ENCODE data around the gene USF3.

DNA sequence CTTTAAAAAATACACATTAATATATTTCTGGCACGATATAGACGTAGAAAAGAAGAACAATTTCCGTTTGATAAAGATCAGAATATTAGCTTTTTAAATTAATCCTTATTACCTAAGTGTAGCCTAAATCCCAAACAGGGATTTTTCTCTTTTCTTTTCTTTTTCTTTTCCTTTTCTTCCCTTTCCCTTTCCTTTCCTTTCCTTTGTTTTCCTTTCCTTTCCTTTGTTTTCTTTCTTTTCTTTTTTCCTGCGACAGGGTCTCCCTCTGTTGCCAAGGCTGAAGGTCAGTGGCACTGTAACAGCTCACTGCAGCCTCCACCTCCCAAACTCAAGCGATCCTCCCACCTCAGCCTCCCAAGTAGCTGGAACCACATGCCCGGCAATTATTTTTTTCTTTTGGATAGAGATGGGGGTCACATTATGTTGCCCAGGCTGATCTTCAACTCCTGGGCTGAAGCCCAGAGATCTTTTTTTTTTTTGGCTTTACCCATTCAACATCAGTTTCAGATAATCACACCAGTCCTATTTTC is 1.8 kb upstream of the USF3 start:
- TF ChIP-seq, protein P1, sequence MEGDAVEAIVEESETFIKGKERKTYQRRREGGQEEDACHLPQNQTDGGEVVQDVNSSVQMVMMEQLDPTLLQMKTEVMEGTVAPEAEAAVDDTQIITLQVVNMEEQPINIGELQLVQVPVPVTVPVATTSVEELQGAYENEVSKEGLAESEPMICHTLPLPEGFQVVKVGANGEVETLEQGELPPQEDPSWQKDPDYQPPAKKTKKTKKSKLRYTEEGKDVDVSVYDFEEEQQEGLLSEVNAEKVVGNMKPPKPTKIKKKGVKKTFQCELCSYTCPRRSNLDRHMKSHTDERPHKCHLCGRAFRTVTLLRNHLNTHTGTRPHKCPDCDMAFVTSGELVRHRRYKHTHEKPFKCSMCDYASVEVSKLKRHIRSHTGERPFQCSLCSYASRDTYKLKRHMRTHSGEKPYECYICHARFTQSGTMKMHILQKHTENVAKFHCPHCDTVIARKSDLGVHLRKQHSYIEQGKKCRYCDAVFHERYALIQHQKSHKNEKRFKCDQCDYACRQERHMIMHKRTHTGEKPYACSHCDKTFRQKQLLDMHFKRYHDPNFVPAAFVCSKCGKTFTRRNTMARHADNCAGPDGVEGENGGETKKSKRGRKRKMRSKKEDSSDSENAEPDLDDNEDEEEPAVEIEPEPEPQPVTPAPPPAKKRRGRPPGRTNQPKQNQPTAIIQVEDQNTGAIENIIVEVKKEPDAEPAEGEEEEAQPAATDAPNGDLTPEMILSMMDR (IDR thresholded peaks at IDR 0.05) = no peak
- no peak for TF ChIP-seq POLR2A (IDR thresholded peaks at IDR 0.05)

Data from upper lobe of left lung (tissue), 4 donors.